Globus pallidus (tissue), 1 donor: ENCODE measurements around the gene CD81.
"Not testable (repeated sequence)": the region's sequence is repeated elsewhere in the genome, so short reads cannot be mapped to it uniquely, and the experiment has no call there.

Experiments used
- DNase-seq: peaks from one replicate; pipeline ENCODE4 v3.0.0-alpha.2; 2015; ENCODE audit warnings: low spot score

Gene CD81

GRCh38 chr11:2357651-2358050, 19.5 kb upstream of the CD81 start:
- not testable (repeated sequence) for DNase-seq

GRCh38 chr11:2358754-2359442, 18.2 kb upstream of the CD81 start:
- DNase-seq = no peak

- DNase-seq = no peak
These were observed 17.6 kb upstream of the CD81 start for GRCh38 chr11:2359557-2359956.

GRCh38 chr11:2360081-2360642, 16.9 kb upstream of the CD81 start:
- DNase-seq = no peak

GRCh38 chr11:2361565-2361964, 15.5 kb upstream of the CD81 start:
- DNase-seq = no peak

GRCh38 chr11:2362414-2362813, 14.7 kb upstream of the CD81 start:
- DNase-seq = no peak

- DNase-seq = no peak
These were observed 14.0 kb upstream of the CD81 start for GRCh38 chr11:2363130-2363529.

- DNase-seq = no peak
These were observed 13.3 kb upstream of the CD81 start for GRCh38 chr11:2363577-2364370.

GRCh38 chr11:2364386-2364785, 12.7 kb upstream of the CD81 start:
- not testable (repeated sequence) for DNase-seq

- DNase-seq = no peak
These were observed 11.4 kb upstream of the CD81 start for GRCh38 chr11:2365571-2366210.

GRCh38 chr11:2366276-2366675, 10.8 kb upstream of the CD81 start:
- DNase-seq = peak; percentile 65

GRCh38 chr11:2366733-2367132, 10.4 kb upstream of the CD81 start:
- DNase-seq = no peak

GRCh38 chr11:2367266-2368160, 9.6 kb upstream of the CD81 start:
- no peak for DNase-seq

GRCh38 chr11:2368178-2368850, 8.8 kb upstream of the CD81 start:
- no peak for DNase-seq

GRCh38 chr11:2368851-2369180, 8.3 kb upstream of the CD81 start:
- no peak for DNase-seq

GRCh38 chr11:2369320-2369719, 7.8 kb upstream of the CD81 start:
- DNase-seq = no peak

GRCh38 chr11:2369896-2370295, 7.2 kb upstream of the CD81 start:
- no peak for DNase-seq

- DNase-seq = no peak
These were observed 2.5 kb upstream of the CD81 start for GRCh38 chr11:2374456-2375201.

GRCh38 chr11:2375341-2375853, 1.7 kb upstream of the CD81 start:
- DNase-seq = no peak

GRCh38 chr11:2375964-2376551, 1.1 kb upstream of the CD81 start:
- DNase-seq = no peak
